Hematopoietic multipotent progenitor cell treated with erythropoietin and hydrocortisone succinate and interleukin-3 and kit ligand, for 6 days (in vitro differentiated cells): Measurements from ENCODE around the gene CORO2B.
"Not testable (repeated sequence)": the region's sequence is repeated elsewhere in the genome, so short reads cannot be mapped to it uniquely, and the experiment has no call there.

Source experiments
- DNase-seq: peaks from one replicate; pipeline ENCODE4 v3.0.0-alpha.2; 2015

The CORO2B gene

GRCh38 chr15:68743256-68743655 is 164.5 kb downstream of the CORO2B start:
- no peak for DNase-seq

GRCh38 chr15:68749365-68749764 is 170.6 kb downstream of the CORO2B start:
- DNase-seq: no peak

DNA sequence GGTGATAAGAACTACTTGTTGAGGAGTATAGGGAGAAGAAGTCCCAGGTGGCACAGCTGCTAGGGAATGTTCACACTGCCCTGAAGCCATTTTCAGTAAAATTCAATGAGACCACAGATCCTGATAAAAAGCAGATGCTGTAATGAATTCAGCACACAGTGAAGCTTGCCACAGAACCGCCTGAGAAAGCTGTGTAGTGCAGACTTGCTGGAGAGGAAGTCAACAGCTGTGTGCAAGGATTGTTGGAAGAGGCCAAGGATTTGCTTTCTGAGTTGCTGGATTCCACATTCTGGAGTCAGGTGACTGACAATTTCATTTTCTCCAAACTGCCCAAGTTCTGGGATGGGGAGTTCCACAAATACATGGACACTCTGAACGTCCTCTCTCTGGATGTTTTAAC is 171.0 kb downstream of the CORO2B start:
- no peak for DNase-seq

GRCh38 chr15:68751622-68752021 is 172.8 kb downstream of the CORO2B start:
- DNase-seq: no peak

GRCh38 chr15:68755731-68756130 is 176.9 kb downstream of the CORO2B start:
- no peak for DNase-seq

- DNase-seq: not testable (repeated sequence)
Measured at GRCh38 chr15:68759982-68760579, 181.3 kb downstream of the CORO2B start.

DNA sequence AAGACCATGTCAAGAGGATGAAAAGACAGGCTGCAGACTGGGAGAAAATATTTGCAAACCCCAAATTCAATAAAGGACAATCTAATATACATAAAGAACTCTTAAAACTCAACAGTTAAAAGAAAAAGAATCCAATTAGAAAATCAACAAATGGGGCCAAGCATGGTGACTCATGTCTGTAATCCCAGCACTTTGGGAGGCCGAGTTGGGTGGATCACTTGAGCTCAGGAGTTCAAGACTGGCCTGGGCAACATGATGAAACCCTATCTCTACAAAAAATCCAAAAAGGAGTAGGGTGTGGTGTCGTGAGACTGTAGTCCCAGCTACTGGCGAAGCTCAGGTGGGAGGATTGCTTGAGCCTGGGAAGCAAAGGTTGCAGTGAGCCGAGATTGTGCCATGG is 184.3 kb downstream of the CORO2B start:
- no peak for DNase-seq

- DNase-seq: no peak
Measured at GRCh38 chr15:68764090-68764489, 185.3 kb downstream of the CORO2B start.

DNA sequence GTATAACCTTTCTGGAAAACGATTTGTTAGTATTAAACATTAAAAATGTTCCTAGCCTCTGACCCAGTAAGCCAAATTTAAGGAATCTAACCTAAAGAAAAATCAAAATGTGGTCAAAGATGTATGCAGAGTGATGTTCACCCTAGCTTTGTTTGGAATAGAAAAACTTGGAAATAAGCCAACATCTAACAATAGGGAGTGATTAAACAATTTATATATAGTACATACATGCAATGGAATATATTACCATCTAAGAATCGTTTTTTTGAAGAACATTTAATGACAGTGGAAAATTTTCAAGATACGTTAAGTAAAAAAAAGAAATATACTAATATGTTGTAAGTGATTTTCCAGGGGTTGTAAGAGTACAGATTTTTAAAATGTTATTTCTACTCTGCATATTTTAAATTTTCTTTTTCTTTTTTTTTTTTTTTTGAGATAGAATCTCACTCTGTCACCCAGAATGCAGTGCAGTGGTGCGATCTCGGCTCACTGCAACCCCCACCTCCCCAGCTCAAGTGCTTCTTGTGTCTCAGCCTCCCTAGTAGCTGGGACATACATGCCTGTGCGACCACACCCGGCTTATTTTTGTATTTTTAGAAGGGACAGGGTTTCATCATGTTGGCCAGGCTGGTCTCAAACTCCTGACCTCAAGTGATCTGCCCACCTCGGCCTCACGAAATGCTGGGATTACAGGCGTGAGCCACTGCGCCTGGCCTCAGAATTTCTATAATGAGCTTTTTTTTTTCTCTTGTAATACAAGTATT is 187.0 kb downstream of the CORO2B start:
- no peak for DNase-seq

DNA sequence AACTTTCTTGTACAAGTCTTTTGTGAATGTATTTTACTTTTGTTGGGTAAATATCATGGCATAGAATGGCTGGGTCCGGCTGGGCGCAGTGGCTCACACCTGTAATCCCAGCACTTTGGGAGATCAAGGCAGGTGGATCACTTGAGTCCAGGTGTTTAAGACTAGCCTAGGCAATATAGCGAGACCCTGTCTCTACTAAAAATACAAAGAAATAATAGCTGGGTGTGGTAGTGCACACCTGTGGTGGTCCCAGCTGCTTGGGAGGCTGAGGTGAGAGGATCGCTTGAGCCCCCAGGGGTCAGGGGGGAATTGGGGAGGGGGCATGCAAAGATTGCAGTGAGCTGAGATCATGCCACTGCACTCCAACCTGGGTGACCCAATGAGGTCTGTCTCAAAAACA is 189.0 kb downstream of the CORO2B start:
- no peak for DNase-seq

GRCh38 chr15:68768321-68768720 is 189.5 kb downstream of the CORO2B start:
- DNase-seq: no peak

- DNase-seq: no peak
Measured at GRCh38 chr15:68769702-68770101, 190.9 kb downstream of the CORO2B start.

DNA sequence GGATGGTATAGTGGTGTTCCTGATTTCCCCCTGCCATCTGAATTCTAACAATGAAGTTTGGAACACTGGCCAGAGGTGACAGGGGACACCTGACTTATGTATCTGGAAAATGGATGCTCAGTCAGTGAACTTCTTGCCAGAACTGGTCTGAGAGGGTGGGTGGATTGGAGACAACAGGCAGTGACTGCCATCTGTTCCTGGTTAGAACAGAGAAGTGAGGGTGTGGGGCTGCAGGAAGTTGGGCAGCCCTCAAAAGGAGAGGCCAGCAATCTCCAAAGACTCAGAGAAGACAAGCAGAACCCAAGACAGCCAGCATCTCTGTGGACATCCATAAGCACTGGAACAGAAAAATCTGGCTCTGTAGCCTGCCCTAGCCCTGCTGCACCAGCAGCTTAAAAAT is 191.4 kb downstream of the CORO2B start:
- no peak for DNase-seq

- DNase-seq: no peak
Measured at GRCh38 chr15:68773036-68773435, 194.2 kb downstream of the CORO2B start.

DNA sequence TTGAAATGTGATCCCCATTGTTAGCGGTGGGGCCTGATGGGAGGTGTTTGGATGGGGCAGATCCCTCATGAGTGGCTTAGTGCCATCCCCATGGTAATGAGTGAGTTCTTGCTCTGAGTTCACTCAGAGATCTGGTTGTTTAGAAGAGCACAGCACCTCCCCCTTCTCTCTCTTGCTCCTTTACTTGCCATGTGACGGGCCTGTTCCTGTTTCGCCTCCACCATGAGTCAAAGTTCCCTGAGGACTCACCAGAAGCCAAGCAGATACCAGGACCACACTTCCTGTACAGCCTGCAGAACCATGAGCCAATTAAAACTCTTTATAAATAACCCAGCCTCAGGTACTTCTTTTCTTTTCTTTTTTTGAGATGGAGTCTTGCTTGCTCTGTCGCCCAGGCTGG is 195.3 kb downstream of the CORO2B start:
- DNase-seq: no peak

GRCh38 chr15:68774521-68775235 is 195.9 kb downstream of the CORO2B start:
- no peak for DNase-seq

DNA sequence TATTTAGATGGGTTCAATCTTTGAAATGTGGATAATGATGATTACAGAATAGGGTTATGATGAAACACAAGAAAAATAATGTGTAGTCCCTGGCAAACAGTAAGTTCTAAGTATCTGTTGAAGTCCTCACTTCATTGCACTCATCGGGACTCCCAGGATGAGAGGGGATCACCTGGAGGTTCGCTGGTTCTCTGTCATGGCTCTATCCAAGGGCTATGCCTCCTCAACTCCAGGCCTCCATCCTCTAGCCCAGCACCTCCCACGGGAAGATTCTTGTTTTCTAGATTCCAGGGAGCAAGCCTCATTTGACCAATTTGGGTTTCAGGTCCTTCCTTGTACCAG is 196.4 kb downstream of the CORO2B start:
- DNase-seq: no peak

DNA sequence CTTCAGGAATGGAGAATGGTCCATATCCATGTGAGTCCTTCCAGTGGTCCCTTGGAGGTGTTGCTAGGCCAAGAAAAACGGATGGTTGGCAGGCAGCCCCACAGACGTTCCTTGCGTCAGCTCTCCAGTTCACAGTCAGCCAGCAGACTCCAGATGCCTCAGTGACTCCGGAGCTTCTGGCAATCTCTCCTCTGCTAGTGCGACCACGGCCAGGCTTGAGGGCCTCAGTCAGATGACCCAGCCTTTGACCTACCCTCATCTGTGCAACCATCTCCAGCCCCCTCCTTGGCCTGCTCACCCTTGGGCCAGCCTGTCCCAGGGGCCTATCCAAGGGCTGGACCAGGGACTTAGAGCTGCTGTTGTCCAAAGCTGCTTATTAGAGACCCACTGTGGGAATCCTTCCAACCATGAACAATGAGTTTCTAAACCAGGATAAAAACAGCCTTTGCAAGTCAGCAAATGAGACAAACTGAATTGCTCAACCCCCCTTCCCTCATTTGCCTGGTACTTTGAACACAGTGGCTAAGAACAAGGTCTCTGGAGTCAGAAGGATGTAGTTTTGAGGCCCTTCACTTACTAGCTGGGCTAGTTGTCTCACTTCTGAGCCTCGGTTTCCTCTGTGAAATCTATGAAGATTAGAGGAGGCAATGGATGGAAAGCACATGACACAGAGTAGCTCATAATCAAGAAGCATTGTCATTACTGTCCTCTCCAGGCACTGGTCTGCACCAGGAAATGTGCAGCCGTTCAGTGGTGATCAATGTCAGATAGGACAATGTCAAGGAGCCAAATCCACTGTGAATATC is 197.1 kb downstream of the CORO2B start:
- no peak for DNase-seq

GRCh38 chr15:68776477-68777270 is 197.9 kb downstream of the CORO2B start:
- DNase-seq: no peak
